Mesendoderm (in vitro differentiated cells): ENCODE data around the gene SORCS2.

Experiments
- DNase-seq: peaks from one replicate; pipeline ENCODE4 v3.0.0; 2013
- H2AK5ac ChIP-seq: 2 replicates; pipeline ENCODE4 v1.6.1; 2013; ENCODE audit warnings: low read length, inconsistent platforms
- H2BK120ac ChIP-seq: 2 replicates; pipeline ENCODE4 v1.6.1; 2013; ENCODE audit warnings: low read depth, mild to moderate bottlenecking, low read length, moderate library complexity, mixed read lengths
- H2BK15ac ChIP-seq: replicated peaks from 2 replicates; pipeline ENCODE4 v1.6.1; 2013; ENCODE audit warnings: low read depth, mild to moderate bottlenecking, moderate library complexity
- H2BK5ac ChIP-seq: 2 replicates; pipeline ENCODE4 v1.6.1; 2013; ENCODE audit warnings: low read length, inconsistent platforms
- H3K18ac ChIP-seq: 2 replicates; pipeline ENCODE4 v1.6.1; 2013; ENCODE audit warnings: mild to moderate bottlenecking, low read length, mixed read lengths
- H3K23ac ChIP-seq: one replicate; pipeline ENCODE4 v1.6.1; 2013; ENCODE audit warnings: low read length
- H3K27ac ChIP-seq: 2 replicates; pipeline ENCODE4 v1.5.1; 2013; ENCODE audit warnings: low read depth, mild to moderate bottlenecking, inconsistent platforms, low read length, moderate library complexity
- H3K27me3 ChIP-seq: 2 replicates; pipeline ENCODE4 v1.6.1; 2013; ENCODE audit warnings: low read length, control low read depth, mild to moderate bottlenecking, inconsistent platforms; ENCODE audit not compliant: insufficient read depth, poor library complexity
- H3K36me3 ChIP-seq: 2 replicates; pipeline ENCODE4 v1.6.1; 2013; ENCODE audit warnings: low read length, inconsistent platforms; ENCODE audit not compliant: control insufficient read depth, insufficient read depth
- H3K4ac ChIP-seq: one replicate; pipeline ENCODE4 v1.6.1; 2013; ENCODE audit warnings: low read depth, mild to moderate bottlenecking, low read length, moderate library complexity
- H3K4me1 ChIP-seq: 2 replicates; pipeline ENCODE4 v1.6.1; 2013; ENCODE audit warnings: low read depth, low read length, inconsistent platforms; ENCODE audit not compliant: control insufficient read depth
- H3K4me2 ChIP-seq: 2 replicates; pipeline ENCODE4 v1.6.1; 2013; ENCODE audit warnings: low read length
- H3K4me3 ChIP-seq: 2 replicates; pipeline ENCODE4 v1.5.1; 2013; ENCODE audit warnings: mild to moderate bottlenecking, low read length
- H3K56ac ChIP-seq: one replicate; pipeline ENCODE4 v1.6.1; 2013; ENCODE audit warnings: low read length
- H3K79me1 ChIP-seq: 2 replicates; pipeline ENCODE4 v1.6.1; 2013; ENCODE audit warnings: low read length, inconsistent platforms
- H3K79me2 ChIP-seq: 2 replicates; pipeline ENCODE4 v1.6.1; 2013; ENCODE audit warnings: mild to moderate bottlenecking, low read length; ENCODE audit not compliant: control insufficient read depth, insufficient read depth
- H3K9ac ChIP-seq: 2 replicates; pipeline ENCODE4 v1.6.1; 2013; ENCODE audit warnings: low read length, inconsistent platforms
- H4K5ac ChIP-seq: one replicate; pipeline ENCODE4 v1.6.1; 2013; ENCODE audit warnings: low read length
- H4K8ac ChIP-seq: one replicate; pipeline ENCODE4 v1.6.1; 2013; ENCODE audit warnings: low read depth, mild to moderate bottlenecking, control low read depth, low read length, moderate library complexity
- WGBS: extraction: QIAGEN DNeasy Blood & Tissue Kit; methylation state at CpG from one replicate; pipeline ENCODE4 v1.1.7; 2013; ENCODE audit warnings: low lambda C conversion rate, missing lambda C conversion rate; ENCODE audit not compliant: insufficient coverage; ENCODE audit errors: extremely low coverage; 5-methylcytosine and 5-hydroxymethylcytosine counted together

Gene SORCS2

DNA sequence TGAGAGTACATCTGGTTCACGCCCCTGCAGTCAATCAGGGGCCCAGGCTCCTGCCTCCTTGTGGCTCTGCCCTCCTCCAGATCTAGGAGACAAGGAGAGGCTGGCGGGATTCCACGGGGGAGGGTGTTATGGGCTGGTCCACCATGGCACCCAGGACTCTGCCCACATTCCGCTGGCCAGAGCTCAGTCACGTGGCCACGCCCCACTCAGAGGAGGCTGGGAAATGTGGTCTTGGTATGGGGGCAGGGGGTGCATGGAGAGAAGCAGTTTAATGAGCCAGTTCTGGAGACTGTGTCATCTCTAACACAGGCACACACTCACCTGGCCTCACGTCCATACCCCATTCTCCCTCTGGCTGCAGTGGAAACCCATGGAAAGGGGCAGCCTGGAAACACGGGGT lies 273.9 kb downstream of the SORCS2 start:
- no peak overlapping the region for H3K18ac ChIP-seq
- no peak overlapping the region for H3K4me3 ChIP-seq
- H4K8ac ChIP-seq, result no peak overlapping the region
- no peaks in the 10 kb centered on the region for H3K27me3 ChIP-seq
- H3K56ac ChIP-seq, result no peak overlapping the region
- H2BK5ac ChIP-seq, result no peak overlapping the region
- no CpG with 5 or more reads among the region's 8 CpGs for WGBS
- H2AK5ac ChIP-seq, result no peak overlapping the region
- no peaks in the 10 kb centered on the region for H3K36me3 ChIP-seq
- no peak overlapping the region for H3K23ac ChIP-seq
- H4K5ac ChIP-seq, result no peak overlapping the region
- H3K27ac ChIP-seq, result no peak overlapping the region
- no peak overlapping the region for H3K4ac ChIP-seq
- H2BK120ac ChIP-seq, result no peak overlapping the region
- no peaks in the 10 kb centered on the region for H3K4me1 ChIP-seq
- no peak overlapping the region for H2BK15ac ChIP-seq
- no peaks in the 10 kb centered on the region for H3K79me1 ChIP-seq
- H3K9ac ChIP-seq, result no peak overlapping the region
- H3K4me2 ChIP-seq, result no peak overlapping the region
- H3K79me2 ChIP-seq, result no peaks in the 10 kb centered on the region
- DNase-seq, result no peak

DNA sequence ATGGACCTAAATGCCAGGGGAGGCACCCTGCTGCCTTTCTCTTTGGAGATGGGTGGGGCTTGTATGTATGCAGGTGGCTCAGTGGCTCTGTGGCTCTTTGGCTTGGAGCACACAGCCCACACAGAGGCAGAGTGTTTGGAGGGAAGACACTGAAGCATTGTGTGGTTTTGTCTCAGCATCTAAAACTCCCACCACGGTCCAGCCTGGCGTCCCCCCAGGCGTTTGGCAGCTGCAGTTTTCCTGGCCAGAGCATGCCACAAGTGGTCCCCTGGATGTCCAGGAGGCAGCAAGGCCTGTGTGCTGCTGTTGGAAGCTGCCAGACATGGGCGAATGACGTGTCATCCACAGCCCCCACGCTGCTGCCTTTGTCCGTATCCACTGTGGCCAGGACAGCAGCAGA lies 274.6 kb downstream of the SORCS2 start:
- Histone ChIP-seq H3K9ac (no peak overlapping the region), H3K4ac (no peak overlapping the region), H3K27ac (no peak overlapping the region), H3K23ac (no peak overlapping the region), H2BK120ac (no peak overlapping the region), H2AK5ac (no peak overlapping the region), H4K5ac (no peak overlapping the region), H2BK5ac (no peak overlapping the region), H2BK15ac (no peak overlapping the region), H4K8ac (no peak overlapping the region), H3K56ac (no peak overlapping the region), H3K36me3 (no peaks in the 10 kb centered on the region), H3K18ac (no peak overlapping the region), H3K4me1 (no peaks in the 10 kb centered on the region), H3K79me2 (no peaks in the 10 kb centered on the region), H3K4me2 (no peak overlapping the region), H3K4me3 (no peak overlapping the region), H3K27me3 (no peaks in the 10 kb centered on the region), H3K79me1 (no peaks in the 10 kb centered on the region)
- DNase-seq, result no peak
- no CpG with 5 or more reads among the region's 7 CpGs for WGBS

DNA sequence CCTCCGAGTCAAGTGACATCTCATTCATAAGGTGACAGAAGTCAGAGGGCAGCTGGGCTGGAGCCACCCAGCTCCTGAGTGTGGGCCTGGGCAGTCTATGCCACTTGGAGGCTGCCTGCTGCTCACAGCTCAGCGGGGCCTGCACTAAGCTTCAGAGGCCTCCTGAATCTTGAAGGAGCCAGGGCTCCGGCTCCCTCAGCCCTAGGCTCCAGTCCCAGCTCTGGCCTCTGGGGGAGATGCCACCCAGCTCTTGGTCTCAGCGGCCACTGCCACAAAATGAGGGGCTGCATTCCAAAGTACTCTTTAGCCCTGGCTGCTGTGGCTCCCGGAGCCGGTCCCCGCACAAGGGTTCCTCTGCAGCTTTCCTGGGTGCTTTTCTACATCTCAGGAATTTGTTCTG lies 275.1 kb downstream of the SORCS2 start:
- H3K4ac ChIP-seq, result no peak overlapping the region
- H3K79me2 ChIP-seq, result no peaks in the 10 kb centered on the region
- WGBS, result no CpG with 5 or more reads among the region's 7 CpGs
- no peak overlapping the region for H3K18ac ChIP-seq
- DNase-seq, result no peak
- H2BK15ac ChIP-seq, result no peak overlapping the region
- H3K4me1 ChIP-seq, result no peaks in the 10 kb centered on the region
- no peaks in the 10 kb centered on the region for H3K27me3 ChIP-seq
- H3K4me3 ChIP-seq, result no peak overlapping the region
- H3K9ac ChIP-seq, result no peak overlapping the region
- H4K8ac ChIP-seq, result no peak overlapping the region
- no peaks in the 10 kb centered on the region for H3K79me1 ChIP-seq
- H3K27ac ChIP-seq, result no peak overlapping the region
- no peak overlapping the region for H3K56ac ChIP-seq
- H3K36me3 ChIP-seq, result no peaks in the 10 kb centered on the region
- H2AK5ac ChIP-seq, result no peak overlapping the region
- H2BK5ac ChIP-seq, result no peak overlapping the region
- H2BK120ac ChIP-seq, result no peak overlapping the region
- H4K5ac ChIP-seq, result no peak overlapping the region
- no peak overlapping the region for H3K4me2 ChIP-seq
- no peak overlapping the region for H3K23ac ChIP-seq

- Histone ChIP-seq H3K4me3 (no peak overlapping the region), H2BK5ac (no peak overlapping the region), H2BK15ac (no peak overlapping the region), H3K9ac (no peak overlapping the region), H2AK5ac (no peak overlapping the region), H3K79me1 (no peaks in the 10 kb centered on the region), H3K18ac (no peak overlapping the region), H4K5ac (no peak overlapping the region), H3K79me2 (no peaks in the 10 kb centered on the region), H2BK120ac (no peak overlapping the region), H3K4me2 (no peak overlapping the region), H3K27me3 (no peaks in the 10 kb centered on the region), H3K23ac (no peak overlapping the region), H3K56ac (no peak overlapping the region), H3K36me3 (no peaks in the 10 kb centered on the region), H3K27ac (no peak overlapping the region), H4K8ac (no peak overlapping the region), H3K4me1 (no peaks in the 10 kb centered on the region), H3K4ac (no peak overlapping the region)
- DNase-seq, result no peak
- no CpG with 5 or more reads among the region's 4 CpGs for WGBS
Observed at GRCh38 chr4:7469023-7469422, 276.7 kb downstream of the SORCS2 start.

DNA sequence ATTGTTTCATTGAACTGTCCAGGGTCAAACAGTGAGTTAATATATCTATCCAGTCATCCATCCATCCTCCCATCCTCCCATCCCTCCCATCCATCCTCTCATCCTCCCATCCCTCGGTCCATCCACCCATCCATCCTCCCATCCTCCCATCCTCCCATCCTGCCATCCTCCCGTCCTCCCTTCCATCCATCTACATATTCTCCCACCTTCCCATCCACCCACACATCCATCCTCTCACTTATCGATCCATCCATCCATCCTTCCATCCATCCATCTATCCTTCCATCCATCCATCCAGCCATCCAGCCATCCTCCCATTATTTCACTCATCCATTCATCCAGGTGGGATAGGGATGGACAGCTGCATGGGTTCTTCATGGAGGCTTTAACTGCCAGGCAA lies 277.8 kb downstream of the SORCS2 start:
- H2AK5ac ChIP-seq, result no peak overlapping the region
- H2BK120ac ChIP-seq, result no peak overlapping the region
- H4K8ac ChIP-seq, result no peak overlapping the region
- H3K27ac ChIP-seq, result no peak overlapping the region
- no peak overlapping the region for H3K4me2 ChIP-seq
- H3K27me3 ChIP-seq, result no peaks in the 10 kb centered on the region
- H3K4me3 ChIP-seq, result no peak overlapping the region
- DNase-seq, result no peak
- no peaks in the 10 kb centered on the region for H3K79me1 ChIP-seq
- H2BK5ac ChIP-seq, result no peak overlapping the region
- H3K23ac ChIP-seq, result no peak overlapping the region
- no peak overlapping the region for H2BK15ac ChIP-seq
- no peaks in the 10 kb centered on the region for H3K36me3 ChIP-seq
- H4K5ac ChIP-seq, result no peak overlapping the region
- H3K4ac ChIP-seq, result no peak overlapping the region
- WGBS, result 100% methylated on average over 3 of the region's 3 CpGs
- H3K4me1 ChIP-seq, result no peaks in the 10 kb centered on the region
- no peak overlapping the region for H3K9ac ChIP-seq
- H3K56ac ChIP-seq, result no peak overlapping the region
- no peak overlapping the region for H3K18ac ChIP-seq
- H3K79me2 ChIP-seq, result no peaks in the 10 kb centered on the region

DNA sequence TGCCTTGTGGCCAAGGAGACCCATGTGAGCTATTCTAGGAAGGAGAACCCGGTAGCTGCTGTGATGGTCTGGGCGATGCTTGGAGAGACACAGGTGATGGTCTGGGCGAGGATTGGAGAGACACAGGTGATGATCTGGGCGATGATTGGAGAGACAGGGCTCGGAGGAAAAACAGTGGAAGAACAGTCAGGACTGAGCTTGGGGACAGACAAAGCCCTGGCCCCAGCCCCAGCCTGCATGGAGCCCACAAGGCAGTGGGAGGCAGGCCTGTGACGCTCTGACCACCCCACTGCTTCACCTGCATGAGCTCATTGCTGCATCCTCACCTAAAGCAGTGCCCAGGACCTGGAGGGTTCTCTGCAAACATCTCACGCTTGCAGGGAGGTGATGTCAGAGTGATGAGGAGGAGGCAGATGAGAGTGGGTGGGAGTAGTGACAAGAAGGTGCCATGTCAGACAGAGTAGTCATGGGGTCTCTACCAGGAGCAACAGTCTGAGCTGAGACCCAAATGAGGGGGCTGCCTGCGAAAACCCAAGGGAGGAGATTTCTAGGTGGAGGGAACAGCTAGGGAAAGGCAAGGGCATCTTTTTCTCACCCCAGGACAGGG lies 278.3 kb downstream of the SORCS2 start:
- WGBS, result no CpG with 5 or more reads among the region's 8 CpGs
- H2BK15ac ChIP-seq, result no peak overlapping the region
- DNase-seq, result no peak
- no peak overlapping the region for H4K5ac ChIP-seq
- no peak overlapping the region for H3K9ac ChIP-seq
- H3K27me3 ChIP-seq, result no peaks in the 10 kb centered on the region
- H3K36me3 ChIP-seq, result no peaks in the 10 kb centered on the region
- no peak overlapping the region for H3K18ac ChIP-seq
- H3K79me2 ChIP-seq, result no peaks in the 10 kb centered on the region
- no peak overlapping the region for H3K4ac ChIP-seq
- no peak overlapping the region for H3K4me2 ChIP-seq
- no peak overlapping the region for H2BK5ac ChIP-seq
- no peak overlapping the region for H4K8ac ChIP-seq
- H3K4me3 ChIP-seq, result no peak overlapping the region
- H3K23ac ChIP-seq, result no peak overlapping the region
- H2BK120ac ChIP-seq, result no peak overlapping the region
- no peak overlapping the region for H2AK5ac ChIP-seq
- H3K27ac ChIP-seq, result no peak overlapping the region
- no peak overlapping the region for H3K56ac ChIP-seq
- no peaks in the 10 kb centered on the region for H3K4me1 ChIP-seq
- H3K79me1 ChIP-seq, result no peaks in the 10 kb centered on the region
